Endothelial cell (in vitro differentiated cells): Measurements from ENCODE around the gene CACNA1I. TPM values are rescaled to one million over a fixed set of nuclear protein-coding genes. Genes with fewer than 3 reads are reported as not detected.
A peak's percentile ranks its signal among the peaks of the same experiment; 100 is the strongest.

Experiments
- DNase-seq: peaks from one replicate; pipeline ENCODE4 v3.0.0; 2021; ENCODE audit warnings: low spot score
- H3K27ac Mint-ChIP-seq: one replicate; pipeline ENCODE4 v1.8.0; 2021; ENCODE audit warnings: mixed read lengths, inconsistent platforms; ENCODE audit not compliant: unreplicated experiment
- H3K27me3 Mint-ChIP-seq: one replicate; pipeline ENCODE4 v1.8.0; 2021; ENCODE audit warnings: mild to moderate bottlenecking, moderate library complexity, mixed read lengths, inconsistent platforms; ENCODE audit not compliant: unreplicated experiment
- H3K36me3 Mint-ChIP-seq: one replicate; pipeline ENCODE4 v1.8.0; 2021; ENCODE audit warnings: mild to moderate bottlenecking, low read depth, mixed read lengths, inconsistent platforms; ENCODE audit not compliant: unreplicated experiment
- H3K4me1 Mint-ChIP-seq: one replicate; pipeline ENCODE4 v1.8.0; 2021; ENCODE audit warnings: mild to moderate bottlenecking, mixed read lengths, inconsistent platforms; ENCODE audit not compliant: unreplicated experiment
- H3K4me3 Mint-ChIP-seq: one replicate; pipeline ENCODE4 v1.8.0; 2021; ENCODE audit warnings: mild to moderate bottlenecking, mixed read lengths, inconsistent platforms; ENCODE audit not compliant: unreplicated experiment
- H3K9me3 Mint-ChIP-seq: one replicate; pipeline ENCODE4 v1.8.0; 2021; ENCODE audit warnings: mixed read lengths, inconsistent platforms; ENCODE audit not compliant: unreplicated experiment
- CTCF ChIP-seq: fragments of 200-600 bp; sonication (generic); IDR thresholded peaks from one replicate; pipeline ENCODE4 v1.5.0; 2021; ENCODE audit warnings: antibody characterized with exemption; ENCODE audit not compliant: unreplicated experiment
- total RNA-seq: library from RNA; stranded (reverse); fragmentation: NEBNext Ultra II Directional; extraction: Animal tissue kit (Norgen Biotek cat#: 25700); gene quantifications from one replicate; pipeline ENCODE4 v1.2.1, GENCODE V29; 2021; ENCODE audit not compliant: unreplicated experiment

Gene CACNA1I
- total RNA-seq, 1 donor from 2014 or later = 0.10 TPM

DNA sequence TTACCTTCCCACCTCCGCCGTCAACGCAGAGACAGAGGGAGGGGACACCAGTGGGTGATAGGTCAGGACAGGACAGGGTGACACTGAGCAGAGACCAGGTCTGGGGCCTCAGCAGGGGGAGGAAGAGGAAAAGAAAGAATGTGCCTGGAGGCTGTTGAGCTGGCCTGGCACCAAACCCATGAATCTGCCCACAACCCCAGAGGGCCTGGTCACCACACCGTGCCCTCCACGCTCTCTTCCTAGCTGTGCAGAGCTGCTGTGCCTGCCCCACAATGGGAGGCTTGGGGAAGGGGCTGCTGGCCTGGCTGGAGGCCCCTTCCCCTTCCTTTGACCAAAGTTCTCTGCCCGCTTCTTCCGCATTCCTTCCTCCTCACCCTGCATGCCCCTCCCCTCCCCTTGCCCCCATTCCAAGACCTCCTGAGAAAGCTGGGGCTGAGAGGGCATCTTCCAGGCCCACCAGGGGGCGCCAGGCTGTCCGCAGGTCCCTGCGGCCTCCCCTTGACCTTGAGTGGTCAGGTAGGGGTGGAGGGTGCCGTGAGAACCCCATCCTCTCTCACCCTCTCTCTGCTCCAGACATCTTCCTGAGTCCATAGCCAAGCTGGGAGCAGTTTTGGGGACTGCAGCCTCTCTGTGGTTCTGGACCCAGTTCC, 11.0 kb upstream of the CACNA1I start:
- Mint-ChIP-seq H3K27ac (no peak overlapping the region), H3K4me1 (peaks cover 5% of the 10 kb centered on the region), H3K27me3 (peaks cover 19% of the 10 kb centered on the region), H3K36me3 (no peaks in the 10 kb centered on the region), H3K9me3 (no peaks in the 10 kb centered on the region), H3K4me3 (no peak overlapping the region)
- DNase-seq = peak; percentile 56
- TF ChIP-seq CTCF = peak; percentile 66

GRCh38 chr22:39560127-39560526, 10.4 kb upstream of the CACNA1I start:
- DNase-seq = no peak
- H3K4me3 Mint-ChIP-seq = no peak overlapping the region
- H3K27ac Mint-ChIP-seq = no peak overlapping the region
- TF ChIP-seq CTCF = peak; percentile 28
- peaks cover 5% of the 10 kb centered on the region for H3K4me1 Mint-ChIP-seq
- H3K27me3 Mint-ChIP-seq = peaks cover 19% of the 10 kb centered on the region
- H3K36me3 Mint-ChIP-seq = no peaks in the 10 kb centered on the region
- H3K9me3 Mint-ChIP-seq = no peaks in the 10 kb centered on the region

- Mint-ChIP-seq H3K27ac (no peak overlapping the region), H3K4me1 (peaks cover 3% of the 10 kb centered on the region), H3K9me3 (no peaks in the 10 kb centered on the region), H3K4me3 (no peak overlapping the region), H3K36me3 (peaks cover 7% of the 10 kb centered on the region), H3K27me3 (peaks cover 13% of the 10 kb centered on the region)
- DNase-seq = no peak
- TF ChIP-seq CTCF = no peak
Measured at GRCh38 chr22:39562839-39563489, 7.6 kb upstream of the CACNA1I start.

DNA sequence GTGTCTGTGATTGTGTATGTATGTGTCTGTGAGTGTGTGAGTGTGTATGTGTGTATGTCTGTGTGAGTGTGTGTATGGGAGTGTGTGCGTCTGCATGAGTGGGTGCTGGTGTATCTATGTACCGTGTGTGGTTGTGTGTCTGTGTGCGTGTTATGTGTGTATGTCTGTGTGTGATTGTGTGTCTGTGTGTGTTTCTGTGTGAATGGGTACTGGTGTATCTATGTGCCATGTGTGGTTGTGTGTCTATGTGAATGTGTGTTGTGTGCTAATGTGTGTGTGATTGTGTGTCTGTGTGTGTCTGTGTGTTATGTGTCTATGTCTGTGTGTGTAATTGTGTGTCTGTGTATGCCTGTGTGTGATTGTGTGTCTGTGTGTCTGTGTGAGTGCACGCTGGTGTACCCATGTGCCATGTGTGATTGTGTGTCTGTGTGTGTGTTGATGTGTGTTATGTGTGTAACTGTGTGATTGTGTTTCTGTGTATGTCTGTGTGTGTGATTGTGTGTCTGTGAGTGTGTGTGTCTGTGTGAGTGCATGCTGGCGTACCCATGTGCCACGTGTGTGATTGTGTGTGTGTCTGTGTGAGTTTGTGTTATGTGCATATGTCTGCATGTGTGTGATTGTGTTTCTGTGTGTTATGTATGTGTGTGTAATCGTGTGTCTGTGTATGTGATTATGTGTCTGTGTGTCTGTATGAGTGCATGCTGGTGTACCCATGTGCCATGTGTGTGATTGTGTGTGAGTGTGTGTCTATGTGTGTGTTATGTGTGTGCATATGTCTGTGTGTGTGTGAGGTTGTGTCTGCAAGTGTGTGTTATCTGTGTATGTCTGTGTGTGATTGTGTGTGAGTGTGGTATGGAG, 6.8 kb upstream of the CACNA1I start:
- no peak for DNase-seq
- Mint-ChIP-seq H3K4me3 (no peak overlapping the region), H3K4me1 (peaks cover under 1% of the 10 kb centered on the region), H3K27ac (no peak overlapping the region), H3K36me3 (peaks cover 7% of the 10 kb centered on the region), H3K27me3 (peaks cover 10% of the 10 kb centered on the region), H3K9me3 (no peaks in the 10 kb centered on the region)
- no peak for TF ChIP-seq CTCF
